Coronary artery (tissue), 2 donors: Measurements from ENCODE around the gene CDH13.

Experiments used
- DNase-seq: peaks from one replicate; pipeline ENCODE4 v3.0.0-alpha.2; 2017; ENCODE audit warnings: low spot score
- H3K27ac ChIP-seq, 2 donors: fragments of 200-600 bp; sonication (generic); one replicate each; pipeline ENCODE4 v1.5.1; 2016 to 2019
- H3K4me3 ChIP-seq: fragments of 200-600 bp; sonication (generic); 2 replicates; pipeline ENCODE4 v1.5.1; 2016; ENCODE audit warnings: mild to moderate bottlenecking, moderate library complexity
- CTCF ChIP-seq: fragments of 200-600 bp; sonication (generic); IDR thresholded peaks from one replicate; pipeline ENCODE4 v1.5.1; 2019; ENCODE audit warnings: antibody characterized with exemption

CDH13 gene

GRCh38 chr16:83224642-83225041 is 597.9 kb downstream of the CDH13 start:
- DNase-seq: no peak
- H3K27ac ChIP-seq: no peak overlapping the region
- TF ChIP-seq CTCF: no peak
- no peak overlapping the region for H3K4me3 ChIP-seq

GRCh38 chr16:83227336-83227735 is 600.6 kb downstream of the CDH13 start:
- DNase-seq: no peak
- no peak for TF ChIP-seq CTCF
- H3K4me3 ChIP-seq: no peak overlapping the region
- H3K27ac ChIP-seq: no peak overlapping the region

GRCh38 chr16:83231729-83232128 is 605.0 kb downstream of the CDH13 start:
- no peak for TF ChIP-seq CTCF
- Histone ChIP-seq H3K4me3 (no peak overlapping the region), H3K27ac (no peak overlapping the region)
- no peak for DNase-seq

- no peak for DNase-seq
- H3K27ac ChIP-seq: no peak overlapping the region
Observed at GRCh38 chr16:83233153-83233552, 606.4 kb downstream of the CDH13 start.

GRCh38 chr16:83238949-83239691 is 612.4 kb downstream of the CDH13 start:
- no peak for TF ChIP-seq CTCF
- no peak for DNase-seq
- no peak overlapping the region for H3K4me3 ChIP-seq
- H3K27ac ChIP-seq: no peak overlapping the region

More at GRCh38 chr16:83233153-83233552, 606.4 kb downstream of the CDH13 start:
- TF ChIP-seq CTCF: no peak
- H3K4me3 ChIP-seq: no peak overlapping the region

GRCh38 chr16:83244057-83244456 is 617.3 kb downstream of the CDH13 start:
- DNase-seq: no peak
- no peak overlapping the region for H3K27ac ChIP-seq
- no peak for TF ChIP-seq CTCF
- no peak overlapping the region for H3K4me3 ChIP-seq

GRCh38 chr16:83245061-83245460 is 618.3 kb downstream of the CDH13 start:
- no peak for DNase-seq
- Histone ChIP-seq H3K27ac (no peak overlapping the region), H3K4me3 (no peak overlapping the region)
- no peak for TF ChIP-seq CTCF
